WTC11 (cell line): ENCODE measurements around the gene REEP6. TPM values are rescaled to one million over a fixed set of nuclear protein-coding genes. Genes with fewer than 3 reads are reported as not detected.

Experiments used
- AFF4 ChIP-seq: sonication (generic); formaldehyde crosslinking; IDR thresholded peaks from 2 replicates; pipeline ENCODE4 v1.8.1; 2023; ENCODE audit warnings: mild to moderate bottlenecking, missing genetic modification reagents, borderline replicate concordance
- AR ChIP-seq: fragments of 250-450 bp; sonication (Bioruptor Pico); IDR thresholded peaks from 2 replicates; pipeline ENCODE4 v1.9.0; 2021; ENCODE audit warnings: mild to moderate bottlenecking
- ATF3 ChIP-seq: sonication (generic); formaldehyde crosslinking; conservative IDR thresholded peaks from 2 replicates; pipeline ENCODE4 v1.8.1; 2022; ENCODE audit warnings: mild to moderate bottlenecking, missing genetic modification reagents
- CREB1 ChIP-seq: sonication (generic); formaldehyde crosslinking; IDR thresholded peaks from 2 replicates; pipeline ENCODE4 v1.8.0; 2023; ENCODE audit warnings: mild to moderate bottlenecking, missing genetic modification reagents
- EMX1 ChIP-seq: fragments of 250-450 bp; sonication (Bioruptor Pico); IDR thresholded peaks from 2 replicates; pipeline ENCODE4 v1.8.0; 2021; ENCODE audit warnings: mild to moderate bottlenecking
- ERG ChIP-seq: fragments of 250-450 bp; sonication (Bioruptor Pico); IDR thresholded peaks from 2 replicates; pipeline ENCODE4 v1.8.0; 2021; ENCODE audit warnings: mild to moderate bottlenecking
- GRHL2 ChIP-seq: fragments of 250-450 bp; sonication (Bioruptor Pico); IDR thresholded peaks from 2 replicates; pipeline ENCODE4 v1.8.0; 2022; ENCODE audit warnings: mild to moderate bottlenecking, moderate library complexity; ENCODE audit not compliant: insufficient replicate concordance, severe bottlenecking
- JUN ChIP-seq: sonication (generic); formaldehyde crosslinking; IDR thresholded peaks from 2 replicates; pipeline ENCODE4 v1.8.0; 2023; ENCODE audit warnings: mild to moderate bottlenecking, missing genetic modification reagents
- MLX ChIP-seq: sonication (generic); formaldehyde crosslinking; IDR thresholded peaks from 2 replicates; pipeline ENCODE4 v1.8.1; 2023; ENCODE audit warnings: mild to moderate bottlenecking, missing genetic modification reagents, moderate library complexity
- MXD4 ChIP-seq: fragments of 250-450 bp; sonication (Bioruptor Pico); IDR thresholded peaks from 2 replicates; pipeline ENCODE4 v1.8.0; 2021; ENCODE audit warnings: mild to moderate bottlenecking, moderate library complexity, borderline replicate concordance
- NFE2L1 ChIP-seq: sonication (generic); formaldehyde crosslinking; IDR thresholded peaks from 2 replicates; pipeline ENCODE4 v1.8.1; 2023; ENCODE audit warnings: missing genetic modification reagents
- NFYB ChIP-seq: sonication (generic); formaldehyde crosslinking; conservative IDR thresholded peaks from 2 replicates; pipeline ENCODE4 v1.8.0; 2022; ENCODE audit warnings: low read depth, missing genetic modification reagents
- RELA ChIP-seq: sonication (generic); formaldehyde crosslinking; IDR thresholded peaks from 2 replicates; pipeline ENCODE4 v1.8.1; 2022; ENCODE audit warnings: missing genetic modification reagents, mild to moderate bottlenecking, borderline replicate concordance
- RORB ChIP-seq: fragments of 250-450 bp; sonication (Bioruptor Pico); IDR thresholded peaks from 2 replicates; pipeline ENCODE4 v1.9.0; 2021; ENCODE audit warnings: mild to moderate bottlenecking
- SOX15 ChIP-seq: fragments of 250-450 bp; sonication (Bioruptor Pico); IDR thresholded peaks from 2 replicates; pipeline ENCODE4 v1.9.0; 2021; ENCODE audit warnings: mild to moderate bottlenecking
- TEAD1 ChIP-seq: sonication (generic); formaldehyde crosslinking; IDR thresholded peaks from 2 replicates; pipeline ENCODE4 v1.8.0; 2022; ENCODE audit warnings: mild to moderate bottlenecking, missing genetic modification reagents
- ZNF425 ChIP-seq: fragments of 250-450 bp; sonication (Bioruptor Pico); conservative IDR thresholded peaks from 2 replicates; pipeline ENCODE4 v1.9.0; 2021; ENCODE audit warnings: mild to moderate bottlenecking
- total RNA-seq: library from RNA; stranded (reverse); gene quantifications from 3 replicates; pipeline ENCODE4 v1.2.3, GENCODE V29; 2021
- TF ChIP-seq, protein P1 (sequence below): sonication (generic); formaldehyde crosslinking; IDR thresholded peaks from 2 replicates; pipeline ENCODE4 v1.8.1; 2022; ENCODE audit warnings: low read depth, missing genetic modification reagents, borderline replicate concordance
- TF ChIP-seq, protein P2 (sequence below): fragments of 250-450 bp; sonication (Bioruptor Pico); IDR thresholded peaks from 2 replicates; pipeline ENCODE4 v2.1.2; 2022; ENCODE audit warnings: mild to moderate bottlenecking, moderate library complexity
- TF ChIP-seq, protein P3 (sequence below): sonication (generic); formaldehyde crosslinking; IDR thresholded peaks from 2 replicates; pipeline ENCODE4 v1.8.0; 2023; ENCODE audit warnings: mild to moderate bottlenecking, missing genetic modification reagents

Gene REEP6
- total RNA-seq, 1 experiment from 2014 or later: 17.0 TPM

DNA sequence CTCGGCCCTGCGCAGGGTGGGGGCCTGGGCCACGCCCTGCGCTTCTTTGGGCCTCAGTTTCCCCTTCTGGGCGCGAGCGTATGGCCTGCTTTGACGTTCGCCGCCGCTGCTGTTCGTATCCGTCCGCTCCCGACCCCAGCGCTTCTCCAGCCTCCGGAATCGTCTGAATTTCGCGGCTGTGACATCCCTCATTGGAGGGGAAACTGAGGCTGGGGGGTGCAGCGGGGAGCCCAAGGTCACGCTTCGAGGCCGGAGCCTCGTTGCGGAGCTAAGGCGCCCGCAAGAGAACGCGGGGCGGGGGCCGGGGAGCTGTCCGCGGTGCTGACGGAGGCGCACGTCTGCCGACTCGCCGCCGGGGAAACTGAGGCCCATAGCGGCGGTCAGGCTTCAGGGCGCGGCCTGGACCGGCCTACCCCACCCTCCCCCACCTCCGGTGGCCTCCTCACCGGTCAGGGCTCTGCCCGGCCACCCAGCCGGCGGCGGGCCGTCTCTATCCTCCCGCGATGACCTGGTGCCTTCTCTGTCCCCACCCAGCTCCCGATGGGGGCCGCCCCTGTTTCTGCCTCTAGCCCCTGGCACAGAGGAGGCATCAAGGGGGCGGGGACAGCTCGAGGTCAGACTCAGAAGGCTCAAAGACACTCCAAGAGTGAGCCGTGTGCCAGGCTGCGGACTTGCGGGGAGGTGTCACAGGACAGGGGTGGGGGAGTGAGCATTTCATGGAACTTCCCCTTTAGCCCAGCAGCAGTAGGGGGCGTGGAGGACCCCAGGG lies 44.1 kb upstream of the REEP6 start (continued):
- TF ChIP-seq AR (no peak), RELA (CRISPR knock-in tag) (no peak), NFE2L1 (CRISPR knock-in tag) (0 out of 2 replicates have a peak, but pooled peaks have one; percentile 29), MLX (no peak), ATF3 (CRISPR knock-in tag) (no peak), RORB (CRISPR knock-in tag) (no peak), CREB1 (0 out of 2 replicates have a peak, but pooled peaks have one; percentile 36), ERG (CRISPR knock-in tag) (no peak), EMX1 (CRISPR knock-in tag) (no peak), TEAD1 (CRISPR knock-in tag) (peak; percentile 89), AFF4 (no peak), GRHL2 (CRISPR knock-in tag) (no peak), MXD4 (CRISPR knock-in tag) (no peak), JUN (CRISPR knock-in tag) (peak; percentile 94), ZNF425 (no peak), NFYB (CRISPR knock-in tag) (no peak; the same call in 1 of the 2 replicates), SOX15 (CRISPR knock-in tag) (no peak)
- TF ChIP-seq, protein P1, sequence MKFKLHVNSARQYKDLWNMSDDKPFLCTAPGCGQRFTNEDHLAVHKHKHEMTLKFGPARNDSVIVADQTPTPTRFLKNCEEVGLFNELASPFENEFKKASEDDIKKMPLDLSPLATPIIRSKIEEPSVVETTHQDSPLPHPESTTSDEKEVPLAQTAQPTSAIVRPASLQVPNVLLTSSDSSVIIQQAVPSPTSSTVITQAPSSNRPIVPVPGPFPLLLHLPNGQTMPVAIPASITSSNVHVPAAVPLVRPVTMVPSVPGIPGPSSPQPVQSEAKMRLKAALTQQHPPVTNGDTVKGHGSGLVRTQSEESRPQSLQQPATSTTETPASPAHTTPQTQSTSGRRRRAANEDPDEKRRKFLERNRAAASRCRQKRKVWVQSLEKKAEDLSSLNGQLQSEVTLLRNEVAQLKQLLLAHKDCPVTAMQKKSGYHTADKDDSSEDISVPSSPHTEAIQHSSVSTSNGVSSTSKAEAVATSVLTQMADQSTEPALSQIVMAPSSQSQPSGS (CRISPR knock-in tag): no peak
- TF ChIP-seq, protein P2, sequence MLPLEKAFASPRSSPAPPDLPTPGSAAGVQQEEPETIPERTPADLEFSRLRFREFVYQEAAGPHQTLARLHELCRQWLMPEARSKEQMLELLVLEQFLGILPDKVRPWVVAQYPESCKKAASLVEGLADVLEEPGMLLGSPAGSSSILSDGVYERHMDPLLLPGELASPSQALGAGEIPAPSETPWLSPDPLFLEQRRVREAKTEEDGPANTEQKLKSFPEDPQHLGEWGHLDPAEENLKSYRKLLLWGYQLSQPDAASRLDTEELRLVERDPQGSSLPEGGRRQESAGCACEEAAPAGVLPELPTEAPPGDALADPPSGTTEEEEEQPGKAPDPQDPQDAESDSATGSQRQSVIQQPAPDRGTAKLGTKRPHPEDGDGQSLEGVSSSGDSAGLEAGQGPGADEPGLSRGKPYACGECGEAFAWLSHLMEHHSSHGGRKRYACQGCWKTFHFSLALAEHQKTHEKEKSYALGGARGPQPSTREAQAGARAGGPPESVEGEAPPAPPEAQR: no peak
- TF ChIP-seq, protein P3, sequence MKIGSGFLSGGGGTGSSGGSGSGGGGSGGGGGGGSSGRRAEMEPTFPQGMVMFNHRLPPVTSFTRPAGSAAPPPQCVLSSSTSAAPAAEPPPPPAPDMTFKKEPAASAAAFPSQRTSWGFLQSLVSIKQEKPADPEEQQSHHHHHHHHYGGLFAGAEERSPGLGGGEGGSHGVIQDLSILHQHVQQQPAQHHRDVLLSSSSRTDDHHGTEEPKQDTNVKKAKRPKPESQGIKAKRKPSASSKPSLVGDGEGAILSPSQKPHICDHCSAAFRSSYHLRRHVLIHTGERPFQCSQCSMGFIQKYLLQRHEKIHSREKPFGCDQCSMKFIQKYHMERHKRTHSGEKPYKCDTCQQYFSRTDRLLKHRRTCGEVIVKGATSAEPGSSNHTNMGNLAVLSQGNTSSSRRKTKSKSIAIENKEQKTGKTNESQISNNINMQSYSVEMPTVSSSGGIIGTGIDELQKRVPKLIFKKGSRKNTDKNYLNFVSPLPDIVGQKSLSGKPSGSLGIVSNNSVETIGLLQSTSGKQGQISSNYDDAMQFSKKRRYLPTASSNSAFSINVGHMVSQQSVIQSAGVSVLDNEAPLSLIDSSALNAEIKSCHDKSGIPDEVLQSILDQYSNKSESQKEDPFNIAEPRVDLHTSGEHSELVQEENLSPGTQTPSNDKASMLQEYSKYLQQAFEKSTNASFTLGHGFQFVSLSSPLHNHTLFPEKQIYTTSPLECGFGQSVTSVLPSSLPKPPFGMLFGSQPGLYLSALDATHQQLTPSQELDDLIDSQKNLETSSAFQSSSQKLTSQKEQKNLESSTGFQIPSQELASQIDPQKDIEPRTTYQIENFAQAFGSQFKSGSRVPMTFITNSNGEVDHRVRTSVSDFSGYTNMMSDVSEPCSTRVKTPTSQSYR (CRISPR knock-in tag): peak; percentile 70; the same call in 1 of the 2 replicates
